Kidney (tissue), 14 donors: ENCODE data around the gene NFIA. TPM values are rescaled to one million over a fixed set of nuclear protein-coding genes. Genes with fewer than 3 reads are reported as not detected.

Source experiments
- DNase-seq, 5 donors: peaks; one replicate each; pipeline ENCODE4 v3.0.0-alpha.2; 2013 to 2020
- FAIRE-seq: peaks from 2 replicates; lab custom pipeline; 2012; peaks lifted over from hg19 to GRCh38; lab: Jason Lieb, UNC
- H3K27ac ChIP-seq, 2 donors: one replicate each; pipeline ENCODE4 v1.7.0; 2013; ENCODE audit warnings: low read depth in 2 of 2, low read length in 2 of 2, inconsistent platforms in 1 of 2
- H3K27me3 ChIP-seq: one replicate; pipeline ENCODE4 v1.7.1; 2013; ENCODE audit warnings: low read length, inconsistent platforms; ENCODE audit not compliant: control insufficient read depth, insufficient read depth
- H3K36me3 ChIP-seq, 3 donors: one replicate each; pipeline versions ENCODE4 v1.7.0 to v1.7.1; 2013; ENCODE audit warnings: low read length in 3 of 3, control low read depth in 1 of 3, inconsistent platforms in 1 of 3; ENCODE audit not compliant: insufficient read depth in 3 of 3, control insufficient read depth in 2 of 3
- H3K4me1 ChIP-seq, 3 donors: one replicate each; pipeline versions ENCODE4 v1.7.0 to v1.7.1; 2013; ENCODE audit warnings: low read length in 3 of 3, inconsistent platforms in 1 of 3, low read depth in 1 of 3; ENCODE audit not compliant: control insufficient read depth in 2 of 3, insufficient read depth in 2 of 3
- H3K4me3 ChIP-seq, 3 donors: one replicate each; pipeline versions ENCODE4 v1.7.0 to v1.8.1; 2013; ENCODE audit warnings: low read length in 3 of 3, control low read depth in 1 of 3, inconsistent platforms in 1 of 3
- H3K9ac ChIP-seq, 3 donors: one replicate each; pipeline versions ENCODE4 v1.7.0 to v1.7.1; 2013; ENCODE audit warnings: low read length in 3 of 3, control low read depth in 1 of 3, inconsistent platforms in 1 of 3
- H3K9me3 ChIP-seq, 3 donors: one replicate each; pipeline versions ENCODE4 v1.7.0 to v1.7.1; 2013; ENCODE audit warnings: low read length in 3 of 3, control low read depth in 1 of 3, inconsistent platforms in 1 of 3; ENCODE audit not compliant: control insufficient read depth in 2 of 3, insufficient read depth in 1 of 3
- CTCF ChIP-seq: IDR thresholded peaks from 3 replicates; pipeline ENCODE4 v1.5.1; 2012; ENCODE audit warnings: mild to moderate bottlenecking, moderate library complexity, borderline replicate concordance; ENCODE audit not compliant: insufficient read depth; ENCODE audit errors: extremely low read depth
- intact Hi-C: fragments of 100-400 bp; cut with DNase I; formaldehyde crosslinking; loops from one replicate; pipeline ENCODE4 v1.11.1; 2022
- polyA plus RNA-seq: library from polyadenylated mRNA; stranded (reverse); fragments of 350-450 nt; fragmentation: Illumina TruSeq; extraction: RNeasy Lipid Tissue Mini Kit (QIAGEN cat#74804); gene quantifications from one replicate; pipeline ENCODE4 v1.2.3, GENCODE V29; 2014; ENCODE audit warnings: low read depth, low replicate concordance; ENCODE audit not compliant: insufficient read depth
- total RNA-seq: library from RNA; stranded (reverse); fragmentation: NEBNext Ultra II Directional; extraction: Animal tissue kit (Norgen Biotek cat#: 25700); gene quantifications from one replicate; pipeline ENCODE4 v1.2.1, GENCODE V29; 2021
- donor health status: control.
- donor health status: control.
- donor health status: control.
- donor health status: control.
- donor health status: control.
- donor health status: DM: yes; HTN: yes; CAD: no.
- donor health status: Normal renal cell carcinoma (clear cell type).

NFIA gene
- total and polyA plus RNA-seq, 2 donors from 2014 or later = 4.8 to 87.5 TPM

GRCh38 chr1:61152469-61153105 lies 70.2 kb downstream of the NFIA start:
- no peak overlapping the region for H3K4me3 ChIP-seq
- H3K9ac ChIP-seq = no peak overlapping the region
- peak overlapping the region in 1 of 2 donors; percentile 26 for H3K27ac ChIP-seq
- no peak for TF ChIP-seq CTCF
- intact Hi-C loops = no loop called here
- H3K4me1 ChIP-seq = peaks cover 0 to 46% (median 13%) of the 10 kb centered on the region in 3 donors
- peak in 2 of 5 donors; percentile 50 to 51 for DNase-seq
- FAIRE-seq = no peak
- H3K9me3 ChIP-seq = no peaks in the 10 kb centered on the region
- H3K27me3 ChIP-seq = no peaks in the 10 kb centered on the region
- H3K36me3 ChIP-seq = no peaks in the 10 kb centered on the region

- intact Hi-C loops = no loop called here
- Histone ChIP-seq H3K27ac (peak overlapping the region; percentile 7 to 51), H3K4me3 (no peak overlapping the region), H3K4me1 (peaks cover 0 to 39% (median 14%) of the 10 kb centered on the region in 3 donors), H3K9me3 (no peaks in the 10 kb centered on the region), H3K9ac (no peak overlapping the region), H3K36me3 (no peaks in the 10 kb centered on the region), H3K27me3 (no peaks in the 10 kb centered on the region)
- DNase-seq (no peak), FAIRE-seq (no peak)
- TF ChIP-seq CTCF = no peak
These were observed 74.5 kb downstream of the NFIA start for GRCh38 chr1:61156576-61157467.

GRCh38 chr1:61157468-61157987 lies 75.2 kb downstream of the NFIA start:
- peak overlapping the region in 1 of 3 donors; percentile 14 for H3K9ac ChIP-seq
- H3K36me3 ChIP-seq = no peaks in the 10 kb centered on the region
- peak in 1 of 5 donors; percentile 58 for DNase-seq
- H3K27ac ChIP-seq = peak overlapping the region; percentile 7 to 17
- peak; percentile 67 for FAIRE-seq
- intact Hi-C loops = no loop called here
- H3K4me3 ChIP-seq = no peak overlapping the region
- peaks cover 0 to 32% (median 14%) of the 10 kb centered on the region in 3 donors for H3K4me1 ChIP-seq
- no peak for TF ChIP-seq CTCF
- H3K9me3 ChIP-seq = no peaks in the 10 kb centered on the region
- H3K27me3 ChIP-seq = no peaks in the 10 kb centered on the region
